ENCODE measurements around the gene MRPL3. TPM values are rescaled to one million over a fixed set of nuclear protein-coding genes. Genes with fewer than 3 reads are reported as not detected.

MRPL3 gene
- polyA plus RNA-seq, 3 donors = 20.9 to 66.3 (median 62.9) TPM

DNA sequence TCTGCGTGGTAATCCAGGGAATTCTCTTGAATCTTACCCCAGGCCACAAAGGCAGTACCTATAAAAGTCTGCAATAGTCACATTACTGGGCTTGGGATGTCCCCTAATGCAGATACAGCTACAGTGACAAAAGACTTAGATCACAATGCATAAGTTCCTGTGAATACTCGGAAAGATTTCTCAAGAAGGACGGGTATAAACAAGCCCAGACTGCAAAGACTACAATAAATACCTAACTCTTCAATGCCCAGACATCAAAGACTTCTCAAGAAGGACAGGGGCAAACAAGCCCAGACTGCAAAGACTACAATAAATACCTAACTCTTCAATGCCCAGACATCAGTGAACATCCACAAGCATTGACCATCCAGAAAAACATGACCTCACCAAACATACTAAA is 70.3 kb downstream of the MRPL3 start:
- no peaks in the 10 kb centered on the region for H3K36me3 Mint-ChIP-seq
- no peak for DNase-seq
- H3K27me3 ChIP-seq (ENCODE audit: control insufficient read depth in 2 of 2, insufficient read depth in 2 of 2, low read length in 2 of 2) = no peaks in the 10 kb centered on the region
- intact Hi-C loops (cut with micrococcal nuclease) = no loop called here
- no peaks in the 10 kb centered on the region for H3K79me2 ChIP-seq (ENCODE audit: insufficient read depth, low read length)
- no peak overlapping the region for H2AFZ ChIP-seq (ENCODE audit: insufficient read depth, low read depth, low read length, poor library complexity, severe bottlenecking)
- H3K9ac ChIP-seq (ENCODE audit: insufficient read depth, low read length, poor library complexity, severe bottlenecking) = no peak overlapping the region
- H3K4me1 ChIP-seq (ENCODE audit: control insufficient read depth in 1 of 2, insufficient read depth in 2 of 2, low read length in 2 of 2) = no peaks in the 10 kb centered on the region
- no peak overlapping the region for H3K27ac ChIP-seq (ENCODE audit: low read depth in 1 of 2, low read length in 2 of 2)
- no peak overlapping the region for H3K4me3 ChIP-seq (replicated peaks in 1 of 3; ENCODE audit: low read depth in 2 of 3, low read length in 3 of 3)
- no peak overlapping the region for H3K4me2 ChIP-seq (replicated peaks; ENCODE audit: extremely low read depth, low read length, poor library complexity, severe bottlenecking)
- WGBS (ENCODE audit: insufficient coverage) = no CpG with 5 or more reads among the region's 3 CpGs
- TF ChIP-seq, protein P1, sequence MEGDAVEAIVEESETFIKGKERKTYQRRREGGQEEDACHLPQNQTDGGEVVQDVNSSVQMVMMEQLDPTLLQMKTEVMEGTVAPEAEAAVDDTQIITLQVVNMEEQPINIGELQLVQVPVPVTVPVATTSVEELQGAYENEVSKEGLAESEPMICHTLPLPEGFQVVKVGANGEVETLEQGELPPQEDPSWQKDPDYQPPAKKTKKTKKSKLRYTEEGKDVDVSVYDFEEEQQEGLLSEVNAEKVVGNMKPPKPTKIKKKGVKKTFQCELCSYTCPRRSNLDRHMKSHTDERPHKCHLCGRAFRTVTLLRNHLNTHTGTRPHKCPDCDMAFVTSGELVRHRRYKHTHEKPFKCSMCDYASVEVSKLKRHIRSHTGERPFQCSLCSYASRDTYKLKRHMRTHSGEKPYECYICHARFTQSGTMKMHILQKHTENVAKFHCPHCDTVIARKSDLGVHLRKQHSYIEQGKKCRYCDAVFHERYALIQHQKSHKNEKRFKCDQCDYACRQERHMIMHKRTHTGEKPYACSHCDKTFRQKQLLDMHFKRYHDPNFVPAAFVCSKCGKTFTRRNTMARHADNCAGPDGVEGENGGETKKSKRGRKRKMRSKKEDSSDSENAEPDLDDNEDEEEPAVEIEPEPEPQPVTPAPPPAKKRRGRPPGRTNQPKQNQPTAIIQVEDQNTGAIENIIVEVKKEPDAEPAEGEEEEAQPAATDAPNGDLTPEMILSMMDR (IDR thresholded peaks at IDR 0.05) = no peak
- H3K4me1 Mint-ChIP-seq = peaks cover 2% of the 10 kb centered on the region
- H4K20me1 ChIP-seq (ENCODE audit: insufficient read depth, low read length) = no peaks in the 10 kb centered on the region
- no peaks in the 10 kb centered on the region for H3K9me3 ChIP-seq (replicated peaks in 1 of 2; ENCODE audit: control insufficient read depth in 1 of 2, insufficient read depth in 1 of 2, low read length in 2 of 2)
- H3K36me3 ChIP-seq (replicated peaks in 1 of 2; ENCODE audit: control insufficient read depth in 1 of 2, insufficient read depth in 2 of 2, low read length in 2 of 2) = no peaks in the 10 kb centered on the region
- H3K9me3 Mint-ChIP-seq = peaks cover 0 to 7% (median 1%) of the 10 kb centered on the region in 7 donors
- no peak overlapping the region for H3K4me3 Mint-ChIP-seq
- peaks cover 2 to 6% (median 5%) of the 10 kb centered on the region in 3 donors for H3K27me3 Mint-ChIP-seq (ENCODE audit: low read depth in 3 of 3)
- H3K27ac Mint-ChIP-seq = no peak overlapping the region

DNA sequence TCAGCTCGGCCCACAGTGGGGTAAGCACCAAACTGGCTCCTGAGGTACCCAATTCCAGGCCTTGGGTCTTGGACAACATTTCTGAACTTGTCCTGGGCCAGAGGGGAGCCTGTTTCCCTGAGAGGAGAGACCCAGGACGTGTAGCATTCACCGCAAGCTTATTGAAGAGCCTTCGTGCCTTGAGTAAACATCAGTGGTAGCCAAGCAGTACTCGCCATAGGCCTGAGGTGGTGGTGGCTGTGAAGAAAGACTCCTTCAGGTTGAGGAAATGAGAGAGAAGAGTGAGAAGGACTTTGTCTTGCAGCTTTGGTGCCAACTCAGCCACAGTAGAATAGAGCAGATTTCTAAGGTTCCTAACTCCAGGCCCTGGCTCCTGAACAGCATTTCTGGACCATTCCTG is 71.0 kb downstream of the MRPL3 start:
- H3K4me1 ChIP-seq (ENCODE audit: control insufficient read depth in 1 of 2, insufficient read depth in 2 of 2, low read length in 2 of 2) = no peaks in the 10 kb centered on the region
- 81% methylated on average over 5 of the region's 5 CpGs for WGBS (ENCODE audit: insufficient coverage)
- Mint-ChIP-seq H3K36me3 (no peaks in the 10 kb centered on the region), H3K4me1 (peaks cover 2% of the 10 kb centered on the region), H3K27me3 (ENCODE audit: low read depth in 3 of 3) (peaks cover 2 to 6% (median 5%) of the 10 kb centered on the region in 3 donors), H3K27ac (no peak overlapping the region), H3K4me3 (no peak overlapping the region), H3K9me3 (peaks cover 0 to 5% (median 1%) of the 10 kb centered on the region in 7 donors)
- no peaks in the 10 kb centered on the region for H3K27me3 ChIP-seq (ENCODE audit: control insufficient read depth in 2 of 2, insufficient read depth in 2 of 2, low read length in 2 of 2)
- H3K36me3 ChIP-seq (replicated peaks in 1 of 2; ENCODE audit: control insufficient read depth in 1 of 2, insufficient read depth in 2 of 2, low read length in 2 of 2) = no peaks in the 10 kb centered on the region
- no peaks in the 10 kb centered on the region for H3K79me2 ChIP-seq (ENCODE audit: insufficient read depth, low read length)
- DNase-seq = no peak
- no peak overlapping the region for H2AFZ ChIP-seq (ENCODE audit: insufficient read depth, low read depth, low read length, poor library complexity, severe bottlenecking)
- H3K4me3 ChIP-seq (replicated peaks in 1 of 3; ENCODE audit: low read depth in 2 of 3, low read length in 3 of 3) = no peak overlapping the region
- intact Hi-C loops (cut with micrococcal nuclease) = no loop called here
- no peak overlapping the region for H3K4me2 ChIP-seq (replicated peaks; ENCODE audit: extremely low read depth, low read length, poor library complexity, severe bottlenecking)
- H4K20me1 ChIP-seq (ENCODE audit: insufficient read depth, low read length) = no peaks in the 10 kb centered on the region
- no peaks in the 10 kb centered on the region for H3K9me3 ChIP-seq (replicated peaks in 1 of 2; ENCODE audit: control insufficient read depth in 1 of 2, insufficient read depth in 1 of 2, low read length in 2 of 2)
- H3K9ac ChIP-seq (ENCODE audit: insufficient read depth, low read length, poor library complexity, severe bottlenecking) = no peak overlapping the region
- TF ChIP-seq, protein P1 (IDR thresholded peaks at IDR 0.05) = no peak
- H3K27ac ChIP-seq (ENCODE audit: low read depth in 1 of 2, low read length in 2 of 2) = no peak overlapping the region

All from CD14-positive monocyte (primary cell).